ENCODE data around the gene HEXIM1.

The HEXIM1 gene

DNA sequence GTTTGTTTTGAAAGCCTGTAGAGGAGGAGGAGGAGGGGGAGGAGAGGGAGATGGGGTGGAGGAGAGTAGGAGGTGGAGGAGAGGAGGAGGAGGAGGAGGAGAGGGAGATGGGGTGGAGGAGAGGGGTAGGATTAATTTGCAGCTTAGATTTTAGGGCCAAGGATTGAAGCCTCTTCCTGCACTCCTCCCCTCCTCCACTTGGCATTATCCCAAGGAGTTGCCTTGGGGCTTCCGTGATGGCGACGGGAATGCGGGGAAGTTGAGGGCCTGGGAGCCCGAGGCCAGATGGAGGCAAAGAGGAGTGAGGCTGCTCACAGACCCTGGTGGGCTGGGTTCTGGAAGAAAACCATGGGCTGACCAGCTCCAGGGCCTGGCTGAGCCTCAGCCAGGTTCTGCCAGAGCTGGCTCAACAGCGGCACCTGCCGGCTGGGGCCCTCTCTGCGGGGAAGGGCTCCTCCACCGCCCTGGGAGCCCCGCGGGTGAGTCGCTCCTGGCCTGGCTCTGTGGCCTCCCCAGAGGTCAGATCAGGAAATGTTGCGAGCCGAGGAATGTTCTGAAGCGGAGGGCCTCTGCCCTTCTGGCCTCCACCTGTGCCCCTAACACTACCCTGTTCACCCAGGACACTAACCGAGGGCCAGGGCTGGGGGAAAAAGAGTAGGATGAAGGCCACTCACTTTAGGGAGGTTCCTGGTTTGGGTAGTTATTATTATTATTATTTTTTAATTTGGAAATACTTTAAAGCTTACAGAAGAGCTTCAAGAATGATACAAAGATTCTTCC lies 49.5 kb downstream of the HEXIM1 start:
- DNase-seq (ENCODE audit: low read depth), result peak; percentile 30
- TF ChIP-seq, protein P1, sequence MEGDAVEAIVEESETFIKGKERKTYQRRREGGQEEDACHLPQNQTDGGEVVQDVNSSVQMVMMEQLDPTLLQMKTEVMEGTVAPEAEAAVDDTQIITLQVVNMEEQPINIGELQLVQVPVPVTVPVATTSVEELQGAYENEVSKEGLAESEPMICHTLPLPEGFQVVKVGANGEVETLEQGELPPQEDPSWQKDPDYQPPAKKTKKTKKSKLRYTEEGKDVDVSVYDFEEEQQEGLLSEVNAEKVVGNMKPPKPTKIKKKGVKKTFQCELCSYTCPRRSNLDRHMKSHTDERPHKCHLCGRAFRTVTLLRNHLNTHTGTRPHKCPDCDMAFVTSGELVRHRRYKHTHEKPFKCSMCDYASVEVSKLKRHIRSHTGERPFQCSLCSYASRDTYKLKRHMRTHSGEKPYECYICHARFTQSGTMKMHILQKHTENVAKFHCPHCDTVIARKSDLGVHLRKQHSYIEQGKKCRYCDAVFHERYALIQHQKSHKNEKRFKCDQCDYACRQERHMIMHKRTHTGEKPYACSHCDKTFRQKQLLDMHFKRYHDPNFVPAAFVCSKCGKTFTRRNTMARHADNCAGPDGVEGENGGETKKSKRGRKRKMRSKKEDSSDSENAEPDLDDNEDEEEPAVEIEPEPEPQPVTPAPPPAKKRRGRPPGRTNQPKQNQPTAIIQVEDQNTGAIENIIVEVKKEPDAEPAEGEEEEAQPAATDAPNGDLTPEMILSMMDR (conservative IDR thresholded peaks at IDR 0.05; ENCODE audit: low read depth, low read length), result peak; percentile 99
- H3K4me3 ChIP-seq (ENCODE audit: low read length), result peak overlapping the region; percentile 10

DNA sequence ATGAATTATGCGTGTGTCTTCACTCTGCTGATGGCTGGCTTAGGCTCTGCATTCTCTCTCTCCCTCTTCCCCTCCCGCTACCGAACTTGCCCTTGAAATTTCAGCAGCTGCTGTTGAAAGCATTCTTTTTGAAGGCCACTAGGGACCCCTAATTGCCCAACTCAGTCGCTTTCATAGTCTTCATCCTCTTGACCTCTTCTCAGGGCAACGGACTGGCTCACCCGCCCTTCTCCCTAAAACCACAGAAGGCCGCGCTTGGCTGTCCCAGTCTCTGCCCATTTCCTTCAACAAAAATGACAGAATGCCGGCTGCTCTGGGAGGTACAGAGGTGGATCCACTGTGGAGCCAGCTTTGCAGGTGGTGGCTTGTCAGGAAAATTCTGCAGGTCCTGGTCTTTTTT lies 52.4 kb downstream of the HEXIM1 start:
- TF ChIP-seq, protein P1 (conservative IDR thresholded peaks at IDR 0.05; ENCODE audit: low read depth, low read length), result no peak
- no peak overlapping the region for H3K4me3 ChIP-seq (ENCODE audit: low read length)
- DNase-seq (ENCODE audit: low read depth), result no peak

DNA sequence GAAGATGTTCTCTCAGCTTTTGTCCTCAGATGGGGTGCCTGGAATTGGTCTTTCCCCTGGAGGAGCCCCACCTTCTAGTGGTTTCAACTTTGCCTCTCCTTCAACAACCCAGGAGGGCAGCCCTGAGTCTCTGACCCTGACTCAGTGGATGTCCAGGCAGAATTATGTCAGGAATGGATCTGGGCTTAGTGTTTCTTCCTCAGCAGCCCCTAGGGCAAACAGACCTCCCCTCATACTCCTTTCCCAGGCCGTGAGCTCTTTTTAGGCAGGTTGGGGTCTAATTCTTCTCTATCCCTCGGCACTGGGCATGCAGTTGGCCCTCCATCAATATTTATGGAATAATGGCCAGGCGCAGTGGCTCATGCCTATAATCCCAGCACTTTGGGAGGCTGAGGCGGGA lies 53.2 kb downstream of the HEXIM1 start:
- no peak overlapping the region for H3K4me3 ChIP-seq (ENCODE audit: low read length)
- TF ChIP-seq, protein P1 (conservative IDR thresholded peaks at IDR 0.05; ENCODE audit: low read depth, low read length), result no peak
- DNase-seq (ENCODE audit: low read depth), result no peak

Measured in retinal pigment epithelial cell (primary cell).